Panc1 (cell line): ENCODE measurements around the gene TAS1R2. TPM values are rescaled to one million over a fixed set of nuclear protein-coding genes. Genes with fewer than 3 reads are reported as not detected.

ENCODE experiments used
- ATAC-seq: fragments of 200-7000 bp; cut with Tn5 transposase; 2 replicates; pipeline ENCODE4 v1.9.1; 2020; ENCODE audit warnings: mild to moderate bottlenecking, moderate library complexity
- BruUV-seq: library from RNA; stranded (reverse); fragments of 400-500 nt; replicated peaks from 2 replicates; lab custom pipeline; 2021; lab: Mats Ljungman, UMichigan
- CTCF ChIA-PET: fragments of 300-600 bp; sonication (Branson Sonifier 250); formaldehyde crosslinking; loops from one replicate; lab custom pipeline; 2022; ENCODE audit warnings: antibody characterized with exemption; lab: Charles Lee
- POLR2A ChIA-PET: fragments of 300-600 bp; sonication (Branson Sonifier 250); formaldehyde crosslinking; loops from one replicate; lab custom pipeline; 2022; ENCODE audit warnings: antibody characterized with exemption; lab: Charles Lee
- DNase-seq: peaks from one replicate; pipeline ENCODE4 v3.0.0-alpha.2; 2010; ENCODE audit warnings: low read depth, low spot score
- H3K27ac ChIP-seq: 2 replicates; pipeline ENCODE4 v1.5.1; 2011; ENCODE audit warnings: mild to moderate bottlenecking, low read length, inconsistent platforms
- H3K27me3 ChIP-seq: fragments of 200-500 bp; sonication (Bioruptor generic); 2 replicates; pipeline ENCODE4 v1.6.0; 2014; ENCODE audit warnings: low read length, inconsistent platforms; ENCODE audit not compliant: control insufficient read depth, insufficient read depth
- H3K36me3 ChIP-seq: fragments of 200-500 bp; sonication (Bioruptor generic); 2 replicates; pipeline ENCODE4 v1.5.1; 2014; ENCODE audit warnings: inconsistent platforms, mild to moderate bottlenecking, low read length, moderate library complexity; ENCODE audit not compliant: control insufficient read depth, insufficient read depth
- H3K4me1 ChIP-seq: 2 replicates; pipeline ENCODE4 v1.5.1; 2011; ENCODE audit warnings: inconsistent platforms, mild to moderate bottlenecking, low read length, moderate library complexity; ENCODE audit not compliant: control insufficient read depth, insufficient read depth
- H3K4me3 ChIP-seq, 2 experiments: 2 replicates each; pipeline ENCODE4 v1.5.1; 2011 to 2012; ENCODE audit warnings: low read depth in 2 of 2, low read length in 2 of 2, mild to moderate bottlenecking in 2 of 2, inconsistent platforms in 1 of 2, moderate library complexity in 1 of 2
- H3K9me3 ChIP-seq: fragments of 200-500 bp; sonication (Bioruptor generic); 2 replicates; pipeline ENCODE4 v1.5.1; 2014; ENCODE audit warnings: low read depth, mild to moderate bottlenecking, inconsistent platforms, low read length, moderate library complexity; ENCODE audit not compliant: control insufficient read depth, insufficient read depth
- CTCF ChIP-seq: fragments of 450-650 bp; IDR thresholded peaks from 2 replicates; pipeline ENCODE4 v1.5.1; 2017; ENCODE audit warnings: mild to moderate bottlenecking
- POLR2AphosphoS5 ChIP-seq: IDR thresholded peaks from 2 replicates; pipeline ENCODE4 v1.6.1; 2012; ENCODE audit warnings: mild to moderate bottlenecking, low read depth, low read length, moderate library complexity
- REST ChIP-seq, 2 experiments: IDR thresholded peaks; 2 replicates each; pipeline ENCODE4 v1.6.1; 2011 to 2012; ENCODE audit warnings: low read depth in 2 of 2, control low read depth in 1 of 2, low read length in 1 of 2, mild to moderate bottlenecking in 1 of 2, moderate library complexity in 1 of 2; ENCODE audit not compliant: insufficient read depth in 1 of 2
- SIN3A ChIP-seq: IDR thresholded peaks from 2 replicates; pipeline ENCODE4 v1.6.1; 2012; ENCODE audit warnings: low read depth, mild to moderate bottlenecking, low read length, moderate library complexity, borderline replicate concordance; ENCODE audit not compliant: insufficient read depth
- TCF7L2 ChIP-seq: IDR thresholded peaks from 2 replicates; pipeline ENCODE4 v1.6.1; 2011; ENCODE audit warnings: mild to moderate bottlenecking, low read depth, low read length, inconsistent platforms
- in situ Hi-C: cut with HindIII; loops from 2 replicates; pipeline ENCODE4 v1.10.0; 2016; ENCODE audit warnings: low sequenced_read_pairs, low pct_unique_long_range_greater_than_20kb
- intact Hi-C: fragments of 100-400 bp; cut with micrococcal nuclease; formaldehyde crosslinking; loops from one replicate; pipeline ENCODE4 v1.10.0; 2022; ENCODE audit not compliant: unreplicated experiment
- microRNA-seq: library from miRNA; unstranded; fragments of <30 nt; microRNA quantifications from one replicate; pipeline ENCODE4 v1.1.0, GENCODE V29; 2020; ENCODE audit not compliant: unreplicated experiment
- total RNA-seq: library from RNA; stranded (reverse); gene quantifications from one replicate; pipeline ENCODE4 v1.2.1, GENCODE V29; 2021; ENCODE audit not compliant: unreplicated experiment

The TAS1R2 gene
- total RNA-seq, 1 experiment from 2014 or later: not detected

GRCh38 chr1:18793164-18793563 is 66.3 kb downstream of the TAS1R2 start:
- intact Hi-C loops (no loop called here), in situ Hi-C loops (no loop called here)
- ATAC-seq (no peak), DNase-seq (no peak)
- no TSS peak for BruUV-seq
- H3K27me3 ChIP-seq: peaks cover 9% of the 10 kb centered on the region; the same call in 1 of the 2 replicates
- H3K4me1 ChIP-seq: no peaks in the 10 kb centered on the region
- no peak overlapping the region for H3K27ac ChIP-seq
- no peaks in the 10 kb centered on the region for H3K36me3 ChIP-seq
- ChIA-PET CTCF (no interaction called here), POLR2A (no interaction called here)
- H3K4me3 ChIP-seq: no peak overlapping the region
- H3K9me3 ChIP-seq: no peaks in the 10 kb centered on the region
- TF ChIP-seq TCF7L2: no peak

GRCh38 chr1:18792747-18793146 is 66.7 kb downstream of the TAS1R2 start:
- Histone ChIP-seq H3K27me3 (peaks cover 9% of the 10 kb centered on the region; the same call in 1 of the 2 replicates), H3K27ac (no peak overlapping the region), H3K9me3 (no peaks in the 10 kb centered on the region), H3K4me1 (no peaks in the 10 kb centered on the region), H3K4me3 (no peak overlapping the region), H3K36me3 (no peaks in the 10 kb centered on the region)
- intact Hi-C loops (no loop called here), in situ Hi-C loops (no loop called here)
- BruUV-seq: no TSS peak
- TF ChIP-seq REST (IDR thresholded peaks at IDR 0.05; ENCODE audit: insufficient read depth in 1 of 2, low read depth in 2 of 2, low read length in 1 of 2): no peak
- TF ChIP-seq POLR2AphosphoS5: no peak
- no peak for TF ChIP-seq TCF7L2
- no peak for TF ChIP-seq CTCF
- no peak for TF ChIP-seq SIN3A
- DNase-seq: no peak
- ATAC-seq: no peak
- CTCF ChIA-PET: no interaction called here
- POLR2A ChIA-PET: no interaction called here

Small RNA genes lying within 50 kb of the gene (microRNA-seq; reads per million reads assigned to microRNA genes)
- gene MIR1290: not detected
- not detected for gene MIR4695

Other genes starting within 250 kb of the TAS1R2 start
- not detected for gene PAX7, start 228.8 kb downstream of the TAS1R2 start, total RNA-seq
- 21.7 TPM for gene ALDH4A1, start 42.9 kb upstream of the TAS1R2 start, total RNA-seq
- gene IFFO2, start 97.0 kb upstream of the TAS1R2 start, total RNA-seq: 59.4 TPM